ENCODE data around the gene ENTREP3. TPM values are rescaled to one million over a fixed set of nuclear protein-coding genes. Genes with fewer than 3 reads are reported as not detected.
"Not testable (repeated sequence)": the region's sequence is repeated elsewhere in the genome, so short reads cannot be mapped to it uniquely, and the experiment has no call there.

The ENTREP3 gene
- total and polyA plus RNA-seq, 2 donors (not counting 3 experiments of a cell fraction or from before 2014, with no cell fraction given): 27.4 to 62.7 TPM

GRCh38 chr1:155220211-155220965, 34.9 kb downstream of the ENTREP3 start:
- intact Hi-C loops (cut with micrococcal nuclease); H3K27me3 ChIP-seq (ENCODE audit: control insufficient read depth in 2 of 2, insufficient read depth in 2 of 2, low read length in 2 of 2); H3K36me3 ChIP-seq (ENCODE audit: control insufficient read depth in 2 of 2, extremely low read depth in 1 of 2, insufficient read depth in 2 of 2, low read length in 2 of 2); H3K4me3 ChIP-seq (replicated peaks in 1 of 3; ENCODE audit: insufficient read depth in 1 of 3, low read depth in 1 of 3, low read length in 3 of 3); H3K9ac ChIP-seq (replicated peaks; ENCODE audit: extremely low read depth, insufficient read depth, low read length); POLR2A ChIA-PET; dilution Hi-C loops (cut with MboI; ENCODE audit: extremely low pct_ligation_motif_present, low sequenced_read_pairs); H3K79me2 ChIP-seq (ENCODE audit: control insufficient read depth, insufficient read depth, low read length); H2AFZ ChIP-seq (ENCODE audit: low read depth, low read length); H3K27ac ChIP-seq (ENCODE audit: insufficient read depth, low read depth, low read length); H3K4me2 ChIP-seq (ENCODE audit: insufficient read depth, low read length); DNase-seq (ENCODE audit: low read depth, low spot score); H3K9me1 ChIP-seq (replicated peaks; ENCODE audit: control insufficient read depth, extremely low read depth, insufficient read depth, low read length); H3K9me3 ChIP-seq (replicated peaks; ENCODE audit: control insufficient read depth, insufficient read depth, low read length); BruUV-seq (replicated peaks); H4K20me1 ChIP-seq (replicated peaks; ENCODE audit: control insufficient read depth, extremely low read depth, insufficient read depth, low read length): not testable (repeated sequence)
- peaks cover 12% of the 10 kb centered on the region for H3K4me1 ChIP-seq (ENCODE audit: control insufficient read depth, extremely low read depth, insufficient read depth, low read length)
- FAIRE-seq: peak; percentile 44
- CTCF ChIA-PET: interaction anchor here (1.7 kb wide), 2 partner anchors 13 to 47 kb away, joined by 3 to 9 read pairs; partner anchors contain the start of gene KRTCAP2

DNA sequence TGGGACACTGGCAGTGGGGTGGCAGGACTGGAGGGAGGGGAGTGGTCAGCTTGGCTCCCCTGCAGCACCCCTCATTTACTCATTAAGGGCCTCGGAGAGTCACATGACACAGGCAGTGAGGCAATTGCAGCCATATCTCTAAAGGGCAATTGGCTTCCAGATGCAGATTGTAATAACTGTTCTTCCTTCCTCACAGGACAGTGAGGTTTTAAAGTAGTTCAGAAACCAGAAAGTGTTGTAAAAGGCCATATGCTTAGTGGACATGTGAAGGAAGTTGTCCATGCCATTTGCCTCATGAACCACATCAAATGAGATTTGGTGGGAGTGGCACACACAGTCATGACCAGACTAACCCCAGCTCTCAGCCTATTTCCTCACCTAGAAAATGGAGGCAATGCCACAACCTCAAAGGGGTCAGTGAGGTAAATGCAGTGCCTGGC, 35.7 kb downstream of the ENTREP3 start:
- BruUV-seq (replicated peaks): no TSS peak

More for the DNA sequence above, 35.7 kb downstream of the ENTREP3 start:
- Histone ChIP-seq H3K9me1 (replicated peaks; ENCODE audit: control insufficient read depth, extremely low read depth, insufficient read depth, low read length) (no peaks in the 10 kb centered on the region), H4K20me1 (replicated peaks; ENCODE audit: control insufficient read depth, extremely low read depth, insufficient read depth, low read length) (no peaks in the 10 kb centered on the region), H3K9me3 (replicated peaks; ENCODE audit: control insufficient read depth, insufficient read depth, low read length) (no peaks in the 10 kb centered on the region), H3K79me2 (ENCODE audit: control insufficient read depth, insufficient read depth, low read length) (no peaks in the 10 kb centered on the region), H3K4me2 (ENCODE audit: insufficient read depth, low read length) (no peak overlapping the region), H3K27ac (ENCODE audit: insufficient read depth, low read depth, low read length) (no peak overlapping the region), H3K27me3 (ENCODE audit: control insufficient read depth in 2 of 2, insufficient read depth in 2 of 2, low read length in 2 of 2) (no peaks in the 10 kb centered on the region), H3K4me1 (ENCODE audit: control insufficient read depth, extremely low read depth, insufficient read depth, low read length) (peaks cover 5% of the 10 kb centered on the region), H3K36me3 (ENCODE audit: control insufficient read depth in 2 of 2, extremely low read depth in 1 of 2, insufficient read depth in 2 of 2, low read length in 2 of 2) (peaks cover 0 to 4% of the 10 kb centered on the region in 2 experiments), H3K9ac (replicated peaks; ENCODE audit: extremely low read depth, insufficient read depth, low read length) (no peak overlapping the region), H2AFZ (ENCODE audit: low read depth, low read length) (peak overlapping the region; percentile 71), H3K4me3 (replicated peaks in 1 of 3; ENCODE audit: insufficient read depth in 1 of 3, low read depth in 1 of 3, low read length in 3 of 3) (no peak overlapping the region)
- FAIRE-seq (no peak), DNase-seq (ENCODE audit: low read depth, low spot score) (no peak)
- CTCF ChIA-PET: interaction anchor here (1.0 to 1.7 kb wide), 2 partner anchors 12 to 47 kb away, joined by 3 to 7 read pairs; partner anchors contain the start of genes KRTCAP2 and THBS3
- POLR2A ChIA-PET: no interaction called here
- no peak for TF ChIP-seq POLR2AphosphoS5 (IDR thresholded peaks at IDR 0.05; ENCODE audit: insufficient read depth, low read depth, low read length)
- TF ChIP-seq POLR2A (IDR thresholded peaks at IDR 0.05; ENCODE audit: low read depth, low read length): no peak
- no peak for TF ChIP-seq GATA2 (IDR thresholded peaks at IDR 0.05; ENCODE audit: insufficient read depth, insufficient read length, low read depth, low read length)
- TF ChIP-seq MAX (IDR thresholded peaks at IDR 0.05; ENCODE audit: insufficient read depth, insufficient read length): no peak
- TF ChIP-seq, protein P1, sequence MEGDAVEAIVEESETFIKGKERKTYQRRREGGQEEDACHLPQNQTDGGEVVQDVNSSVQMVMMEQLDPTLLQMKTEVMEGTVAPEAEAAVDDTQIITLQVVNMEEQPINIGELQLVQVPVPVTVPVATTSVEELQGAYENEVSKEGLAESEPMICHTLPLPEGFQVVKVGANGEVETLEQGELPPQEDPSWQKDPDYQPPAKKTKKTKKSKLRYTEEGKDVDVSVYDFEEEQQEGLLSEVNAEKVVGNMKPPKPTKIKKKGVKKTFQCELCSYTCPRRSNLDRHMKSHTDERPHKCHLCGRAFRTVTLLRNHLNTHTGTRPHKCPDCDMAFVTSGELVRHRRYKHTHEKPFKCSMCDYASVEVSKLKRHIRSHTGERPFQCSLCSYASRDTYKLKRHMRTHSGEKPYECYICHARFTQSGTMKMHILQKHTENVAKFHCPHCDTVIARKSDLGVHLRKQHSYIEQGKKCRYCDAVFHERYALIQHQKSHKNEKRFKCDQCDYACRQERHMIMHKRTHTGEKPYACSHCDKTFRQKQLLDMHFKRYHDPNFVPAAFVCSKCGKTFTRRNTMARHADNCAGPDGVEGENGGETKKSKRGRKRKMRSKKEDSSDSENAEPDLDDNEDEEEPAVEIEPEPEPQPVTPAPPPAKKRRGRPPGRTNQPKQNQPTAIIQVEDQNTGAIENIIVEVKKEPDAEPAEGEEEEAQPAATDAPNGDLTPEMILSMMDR (IDR thresholded peaks at IDR 0.05; ENCODE audit: extremely low read depth in 1 of 2, insufficient read depth in 1 of 2, low read depth in 1 of 2, low read length in 2 of 2): no peak
- intact Hi-C loops (cut with micrococcal nuclease) (no loop called here), dilution Hi-C loops (cut with MboI; ENCODE audit: extremely low pct_ligation_motif_present, low sequenced_read_pairs) (no loop called here)

Measured in endothelial cell of umbilical vein (primary cell).